ENCODE measurements around the gene ATP1B1. TPM values are rescaled to one million over a fixed set of nuclear protein-coding genes. Genes with fewer than 3 reads are reported as not detected.

Gene ATP1B1
- total and polyA plus RNA-seq, 2 of the 13 experiments (the other 11 are each of a cell fraction or from before 2014, with no cell fraction given): 134 to 135 TPM

DNA sequence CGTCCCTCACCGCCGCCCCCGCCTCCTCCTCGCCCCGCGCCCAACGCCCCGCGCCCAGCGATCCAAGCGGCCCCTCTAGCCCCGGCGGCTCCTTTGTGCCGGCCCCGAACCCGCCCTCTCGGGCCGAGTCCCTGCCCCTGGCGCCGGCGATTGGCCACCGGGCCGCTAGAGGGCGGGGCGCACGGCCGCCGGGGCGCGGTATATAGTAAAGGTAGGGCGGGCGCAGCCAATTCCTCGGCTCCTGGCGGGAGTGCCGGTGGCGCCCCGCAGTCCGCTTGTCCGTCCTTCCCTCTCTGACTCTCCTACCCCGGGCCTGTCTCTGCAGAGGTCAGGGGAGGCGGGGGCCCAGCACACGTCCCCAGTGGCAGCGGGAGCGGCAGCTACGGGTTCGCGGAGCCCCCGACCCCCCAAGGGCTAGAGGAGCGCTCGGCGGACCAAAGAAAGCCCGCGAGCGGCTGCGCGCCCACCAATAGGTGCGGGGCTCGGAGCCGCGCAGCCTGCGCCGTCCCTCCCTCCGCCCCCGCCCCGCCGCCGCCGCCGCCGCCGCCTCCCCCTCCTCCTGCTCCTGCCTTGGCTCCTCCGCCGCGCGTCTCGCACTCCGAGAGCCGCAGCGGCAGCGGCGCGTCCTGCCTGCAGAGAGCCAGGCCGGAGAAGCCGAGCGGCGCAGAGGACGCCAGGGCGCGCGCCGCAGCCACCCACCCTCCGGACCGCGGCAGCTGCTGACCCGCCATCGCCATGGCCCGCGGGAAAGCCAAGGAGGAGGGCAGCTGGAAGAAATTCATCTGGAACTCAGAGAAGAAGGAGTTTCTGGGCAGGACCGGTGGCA, at the start of gene ATP1B1 (continued):
- TF ChIP-seq BCLAF1 (IDR thresholded peaks at IDR 0.05) (no peak), PHF8 (CRISPR knock-in tag; IDR thresholded peaks at IDR 0.05) (peak; percentile 57)

DNA sequence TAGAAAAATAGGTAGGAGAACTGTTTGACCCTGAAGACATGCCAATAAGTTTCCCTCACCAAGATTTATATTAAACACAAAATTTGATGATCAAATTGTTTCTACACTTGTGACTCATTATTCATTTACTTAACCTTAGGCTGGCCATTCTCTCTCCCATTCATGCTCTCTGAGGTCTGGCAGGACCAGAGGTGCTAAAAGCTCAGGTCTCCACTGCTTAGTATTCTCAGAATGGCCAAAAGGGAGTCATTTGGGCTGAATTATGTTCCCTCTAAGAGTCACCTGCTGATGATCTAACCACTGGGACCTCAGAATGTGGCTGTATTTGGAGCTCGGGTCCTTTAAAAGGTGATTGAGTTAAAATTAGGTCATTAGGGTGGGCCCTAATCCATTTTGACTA, 47.1 kb upstream of the ATP1B1 start:
- Histone ChIP-seq H3K4me2 (ENCODE audit: low read depth, low read length) (peak overlapping the region; percentile 76), H3K4me3 (replicated peaks in 1 of 3; ENCODE audit: insufficient read depth in 1 of 3, low read depth in 2 of 3, low read length in 3 of 3) (no peak overlapping the region), H2AFZ (ENCODE audit: low read length) (no peak overlapping the region), H4K20me1 (ENCODE audit: insufficient read depth, low read length) (no peaks in the 10 kb centered on the region), H3K4me1 (ENCODE audit: insufficient read depth, low read length) (peaks cover 27% of the 10 kb centered on the region), H3K79me2 (ENCODE audit: insufficient read depth, low read length) (no peaks in the 10 kb centered on the region), H3K9ac (ENCODE audit: insufficient read depth, low read depth, low read length) (no peak overlapping the region), H3K36me3 (replicated peaks in 1 of 2; ENCODE audit: control insufficient read depth in 1 of 2, insufficient read depth in 2 of 2, low read length in 2 of 2) (no peaks in the 10 kb centered on the region), H3K9me3 (ENCODE audit: low read length) (peaks cover 4% of the 10 kb centered on the region; the same call in 1 of the 2 replicates), H3K27me3 (ENCODE audit: control insufficient read depth in 1 of 2, insufficient read depth in 2 of 2, low read length in 2 of 2) (no peaks in the 10 kb centered on the region; a peak in 2 of 5 replicates), H3K27ac (ENCODE audit: extremely low read length, insufficient read depth, low read length) (no peak overlapping the region)
- DNase-seq (ENCODE audit: low spot score) (no peak), ATAC-seq (peak; percentile 17; the same call in 1 of the 3 replicates), FAIRE-seq (no peak)
- CTCF ChIA-PET (ENCODE audit: low intra/inter-chr PET ratio, low total read pairs): no interaction called here
- WGBS (ENCODE audit: low lambda C conversion rate): 33% methylated on average over 1 of the region's 1 CpG
- POLR2A ChIA-PET: interaction anchor here (0.8 to 2.4 kb wide), 3 partner anchors 8 to 46 kb away, joined by 3 to 7 read pairs (median 3); partner anchors contain the start of gene ATP1B1
- intact Hi-C loops (cut with micrococcal nuclease; ENCODE audit: unreplicated experiment) (no loop called here), in situ Hi-C loops (cut with HindIII; ENCODE audit: extremely low pct_ligation_motif_present, low pct_unique_long_range_greater_than_20kb) (no loop called here)
- no TSS peak for BruUV-seq (replicated peaks)
- TF ChIP-seq MAZ (IDR thresholded peaks at IDR 0.05; ENCODE audit: borderline replicate concordance, low read depth, low read length): no peak
- no peak for TF ChIP-seq MAZ (CRISPR knock-in tag; IDR thresholded peaks at IDR 0.05; ENCODE audit: low read depth)
- TF ChIP-seq ZBTB46 (CRISPR knock-in tag; IDR thresholded peaks at IDR 0.05; ENCODE audit: borderline replicate concordance): no peak
